Astrocyte (in vitro differentiated cells and primary cell): ENCODE results near the gene RASA1. TPM values are rescaled to one million over a fixed set of nuclear protein-coding genes. Genes with fewer than 3 reads are reported as not detected.
A peak's percentile ranks its signal among the peaks of the same experiment; 100 is the strongest.

Experiments used
- DNase-seq: peaks from one replicate; pipeline ENCODE4 v3.0.0-alpha.2; 2010; ENCODE audit warnings: low read depth
- FAIRE-seq: peaks from 2 replicates; lab custom pipeline; 2011; peaks lifted over from hg19 to GRCh38; lab: Jason Lieb, UNC
- H2AFZ ChIP-seq: 2 replicates; pipeline ENCODE4 v1.6.0; 2012; ENCODE audit warnings: low read depth, low read length, inconsistent platforms
- H3K27ac ChIP-seq: 2 replicates; pipeline ENCODE4 v1.5.1; 2011; ENCODE audit warnings: low read depth, low read length, inconsistent platforms
- H3K27me3 ChIP-seq: 2 replicates; pipeline ENCODE4 v1.6.0; 2011; ENCODE audit warnings: low read length, inconsistent platforms; ENCODE audit not compliant: insufficient read depth
- H3K36me3 ChIP-seq: 2 replicates; pipeline ENCODE4 v1.5.1; 2011; ENCODE audit warnings: low read length, inconsistent platforms; ENCODE audit not compliant: insufficient read depth
- H3K4me1 ChIP-seq: 2 replicates; pipeline ENCODE4 v1.5.1; 2011; ENCODE audit warnings: low read length, inconsistent platforms; ENCODE audit not compliant: insufficient read depth
- H3K4me2 ChIP-seq: 2 replicates; pipeline ENCODE4 v1.6.0; 2012; ENCODE audit warnings: low read length, inconsistent platforms
- H3K4me3 ChIP-seq: 2 replicates; pipeline ENCODE4 v1.5.1; 2011; ENCODE audit warnings: low read depth, mild to moderate bottlenecking, low read length, inconsistent platforms; ENCODE audit not compliant: insufficient read depth
- H3K79me2 ChIP-seq: 2 replicates; pipeline ENCODE4 v1.6.0; 2012; ENCODE audit warnings: mild to moderate bottlenecking, low read length, inconsistent platforms; ENCODE audit not compliant: insufficient read depth
- H3K9ac ChIP-seq: 2 replicates; pipeline ENCODE4 v1.6.0; 2012; ENCODE audit warnings: mild to moderate bottlenecking, low read length, inconsistent platforms
- H3K9me3 ChIP-seq: 2 replicates; pipeline ENCODE4 v1.5.1; 2012; ENCODE audit warnings: low read depth, mild to moderate bottlenecking, low read length, inconsistent platforms; ENCODE audit not compliant: insufficient read depth
- H4K20me1 ChIP-seq: 2 replicates; pipeline ENCODE4 v1.6.0; 2012; ENCODE audit warnings: low read length, inconsistent platforms; ENCODE audit not compliant: insufficient read depth
- H3K27ac Mint-ChIP-seq: one replicate; pipeline ENCODE4 v1.8.0; 2021; ENCODE audit warnings: mild to moderate bottlenecking, mixed read lengths; ENCODE audit not compliant: unreplicated experiment
- H3K27me3 Mint-ChIP-seq: one replicate; pipeline ENCODE4 v1.8.0; 2021; ENCODE audit warnings: low read depth, mixed read lengths; ENCODE audit not compliant: unreplicated experiment
- H3K36me3 Mint-ChIP-seq: one replicate; pipeline ENCODE4 v1.8.0; 2021; ENCODE audit warnings: low read depth, mixed read lengths; ENCODE audit not compliant: unreplicated experiment
- H3K4me1 Mint-ChIP-seq: one replicate; pipeline ENCODE4 v1.8.0; 2021; ENCODE audit warnings: low read depth, mixed read lengths; ENCODE audit not compliant: unreplicated experiment
- H3K4me3 Mint-ChIP-seq: one replicate; pipeline ENCODE4 v1.8.0; 2021; ENCODE audit warnings: mild to moderate bottlenecking, moderate library complexity, mixed read lengths; ENCODE audit not compliant: unreplicated experiment
- H3K9me3 Mint-ChIP-seq: one replicate; pipeline ENCODE4 v1.8.0; 2021; ENCODE audit warnings: mild to moderate bottlenecking, mixed read lengths; ENCODE audit not compliant: unreplicated experiment
- CTCF ChIP-seq: IDR thresholded peaks from 2 replicates; pipeline ENCODE4 v1.5.1; 2011; ENCODE audit warnings: low read depth, mild to moderate bottlenecking, inconsistent platforms, low read length, moderate library complexity; ENCODE audit not compliant: insufficient read depth
- EZH2 ChIP-seq: IDR thresholded peaks from 2 replicates; pipeline ENCODE4 v1.6.1; 2012; ENCODE audit warnings: mild to moderate bottlenecking, low read length, inconsistent platforms; ENCODE audit not compliant: insufficient read depth
- total RNA-seq: library from RNA; stranded (reverse); gene quantifications from 2 replicates; pipeline ENCODE4 v1.2.1, GENCODE V29; 2021

The RASA1 gene
- total RNA-seq, 1 donor from 2014 or later: 62.8 TPM

- DNase-seq: no peak
- H3K4me2 ChIP-seq: no peak overlapping the region
- Mint-ChIP-seq H3K9me3 (no peaks in the 10 kb centered on the region), H3K27me3 (no peaks in the 10 kb centered on the region), H3K4me1 (peaks cover 13% of the 10 kb centered on the region), H3K4me3 (no peak overlapping the region), H3K36me3 (no peaks in the 10 kb centered on the region), H3K27ac (peak overlapping the region; percentile 51)
- H3K4me1 ChIP-seq: no peaks in the 10 kb centered on the region
- TF ChIP-seq EZH2 (no peak), CTCF (no peak)
- H3K4me3 ChIP-seq: no peak overlapping the region
- no peaks in the 10 kb centered on the region for H3K36me3 ChIP-seq
- no peaks in the 10 kb centered on the region for H3K9me3 ChIP-seq
- no peak overlapping the region for H3K27ac ChIP-seq
- H4K20me1 ChIP-seq: no peaks in the 10 kb centered on the region
- H3K27me3 ChIP-seq: no peaks in the 10 kb centered on the region
- peak overlapping the region; percentile 16 for H2AFZ ChIP-seq
- no peak overlapping the region for H3K9ac ChIP-seq
- no peaks in the 10 kb centered on the region for H3K79me2 ChIP-seq
- no peak for FAIRE-seq
Measured at GRCh38 chr5:87242242-87242641, 25.4 kb upstream of the RASA1 start.

- no peaks in the 10 kb centered on the region for H3K4me1 ChIP-seq
- Mint-ChIP-seq H3K4me3 (no peak overlapping the region), H3K27ac (peak overlapping the region; percentile 51), H3K9me3 (no peaks in the 10 kb centered on the region), H3K4me1 (peaks cover 13% of the 10 kb centered on the region), H3K36me3 (no peaks in the 10 kb centered on the region), H3K27me3 (no peaks in the 10 kb centered on the region)
- H3K79me2 ChIP-seq: no peaks in the 10 kb centered on the region
- no peak overlapping the region for H3K4me2 ChIP-seq
- FAIRE-seq: peak; percentile 34
- H3K4me3 ChIP-seq: no peak overlapping the region
- no peaks in the 10 kb centered on the region for H3K9me3 ChIP-seq
- no peak for TF ChIP-seq CTCF
- TF ChIP-seq EZH2: no peak
- H3K36me3 ChIP-seq: no peaks in the 10 kb centered on the region
- H3K27me3 ChIP-seq: no peaks in the 10 kb centered on the region
- no peak overlapping the region for H3K27ac ChIP-seq
- peak; percentile 57 for DNase-seq
- H4K20me1 ChIP-seq: no peaks in the 10 kb centered on the region
- H3K9ac ChIP-seq: no peak overlapping the region
- H2AFZ ChIP-seq: no peak overlapping the region
Measured at GRCh38 chr5:87243161-87243844, 24.4 kb upstream of the RASA1 start.

- Histone ChIP-seq H3K27me3 (no peaks in the 10 kb centered on the region), H3K4me3 (no peak overlapping the region), H3K4me1 (no peaks in the 10 kb centered on the region), H3K9ac (no peak overlapping the region), H4K20me1 (no peaks in the 10 kb centered on the region), H3K79me2 (no peaks in the 10 kb centered on the region), H3K36me3 (no peaks in the 10 kb centered on the region), H2AFZ (no peak overlapping the region), H3K9me3 (no peaks in the 10 kb centered on the region), H3K27ac (no peak overlapping the region), H3K4me2 (no peak overlapping the region)
- H3K9me3 Mint-ChIP-seq: no peaks in the 10 kb centered on the region
- TF ChIP-seq CTCF: no peak
- no peak for TF ChIP-seq EZH2
- H3K4me3 Mint-ChIP-seq: no peak overlapping the region
- peaks cover 13% of the 10 kb centered on the region for H3K4me1 Mint-ChIP-seq
- no peaks in the 10 kb centered on the region for H3K36me3 Mint-ChIP-seq
- DNase-seq (no peak), FAIRE-seq (no peak)
- no peak overlapping the region for H3K27ac Mint-ChIP-seq
- H3K27me3 Mint-ChIP-seq: no peaks in the 10 kb centered on the region
Measured at GRCh38 chr5:87245451-87245850, 22.2 kb upstream of the RASA1 start.
